Neural cell (in vitro differentiated cells): ENCODE results near the gene SLC6A11. TPM values are rescaled to one million over a fixed set of nuclear protein-coding genes. Genes with fewer than 3 reads are reported as not detected.

Experiments
- H2AFZ ChIP-seq: fragments of 200-600, 300-800 bp; sonication (generic), shearing (Covaris generic); 2 replicates; pipeline ENCODE4 v1.6.0; 2014; ENCODE audit warnings: low read depth, mild to moderate bottlenecking, antibody characterized with exemption, low read length, moderate library complexity
- H3F3A ChIP-seq: fragments of 200-600 bp; shearing (Covaris generic); 2 replicates; pipeline ENCODE4 v1.6.1; 2016; ENCODE audit warnings: mild to moderate bottlenecking, moderate library complexity, mixed read lengths, antibody characterized with exemption, low read length; ENCODE audit not compliant: insufficient read depth, poor library complexity, severe bottlenecking
- H3K27ac ChIP-seq: fragments of 200-600, 300-800 bp; sonication (generic), shearing (Covaris generic); 2 replicates; pipeline ENCODE4 v1.5.1; 2014; ENCODE audit warnings: mild to moderate bottlenecking, low read length, moderate library complexity
- H3K27me3 ChIP-seq: fragments of 300-800, 200-600 bp; sonication (generic), shearing (Covaris generic); 2 replicates; pipeline ENCODE4 v1.6.0; 2014; ENCODE audit warnings: mild to moderate bottlenecking, low read depth, low read length, moderate library complexity; ENCODE audit not compliant: insufficient read depth
- H3K36me3 ChIP-seq: fragments of 300-800, 200-600 bp; sonication (generic), shearing (Covaris generic); 2 replicates; pipeline ENCODE4 v1.5.1; 2014; ENCODE audit warnings: mild to moderate bottlenecking, antibody characterized with exemption, low read length, moderate library complexity; ENCODE audit not compliant: insufficient read depth
- H3K4me2 ChIP-seq: fragments of 300-800, 200-600 bp; sonication (generic), shearing (Covaris generic); 2 replicates; pipeline ENCODE4 v1.6.0; 2014; ENCODE audit warnings: mild to moderate bottlenecking, low read length
- H3K4me3 ChIP-seq: fragments of 300-800, 200-600 bp; sonication (generic), shearing (Covaris generic); 2 replicates; pipeline ENCODE4 v1.5.1; 2014; ENCODE audit warnings: mild to moderate bottlenecking, low read length, moderate library complexity
- H3K79me2 ChIP-seq: fragments of 200-600 bp; shearing (Covaris generic); replicated peaks from 2 replicates; pipeline ENCODE4 v1.6.0; 2014; ENCODE audit warnings: mild to moderate bottlenecking, low read length, moderate library complexity; ENCODE audit not compliant: insufficient read depth
- H3K9ac ChIP-seq: fragments of 300-800, 200-600 bp; sonication (generic), shearing (Covaris generic); 2 replicates; pipeline ENCODE4 v1.6.1; 2016; ENCODE audit warnings: mild to moderate bottlenecking, low read length, mixed read lengths
- H3K9me2 ChIP-seq: fragments of 200-600 bp; shearing (Covaris generic); 2 replicates; pipeline ENCODE4 v1.6.1; 2016; ENCODE audit warnings: mild to moderate bottlenecking, low read length, mixed read lengths; ENCODE audit not compliant: insufficient read depth
- H3K9me3 ChIP-seq: fragments of 200-600, 300-800 bp; sonication (generic), shearing (Covaris generic); 2 replicates; pipeline ENCODE4 v1.6.1; 2016; ENCODE audit warnings: mild to moderate bottlenecking, mixed run types, low read length, moderate library complexity, mixed read lengths
- H4K20me1 ChIP-seq: fragments of 200-600 bp; shearing (Covaris generic); 2 replicates; pipeline ENCODE4 v1.6.1; 2016; ENCODE audit warnings: mild to moderate bottlenecking, mixed run types; ENCODE audit not compliant: insufficient read depth
- EP300 ChIP-seq: fragments of 450-650 bp; conservative IDR thresholded peaks from 2 replicates; pipeline ENCODE4 v1.6.1; 2014; ENCODE audit warnings: antibody characterized with exemption, mild to moderate bottlenecking, moderate library complexity; ENCODE audit not compliant: poor library complexity, severe bottlenecking
- EZH2 ChIP-seq: fragments of 200-600, 300-800 bp; shearing (Covaris generic), sonication (generic); IDR thresholded peaks from 2 replicates; pipeline ENCODE4 v1.6.1; 2014; ENCODE audit warnings: antibody characterized with exemption, low read length, borderline replicate concordance, mild to moderate bottlenecking; ENCODE audit not compliant: insufficient read depth, poor library complexity, severe bottlenecking
- MXI1 ChIP-seq: fragments of 450-650 bp; conservative IDR thresholded peaks from 2 replicates; pipeline ENCODE4 v1.6.1; 2014; ENCODE audit warnings: antibody characterized with exemption, mild to moderate bottlenecking; ENCODE audit not compliant: poor library complexity, severe bottlenecking
- POLR2AphosphoS5 ChIP-seq: IDR thresholded peaks from 2 replicates; pipeline ENCODE4 v1.6.1; 2012
- RAD21 ChIP-seq: fragments of 450-650 bp; conservative IDR thresholded peaks from 2 replicates; pipeline ENCODE4 v1.6.1; 2014; ENCODE audit warnings: antibody characterized with exemption, mild to moderate bottlenecking, moderate library complexity
- SMC3 ChIP-seq: fragments of 450-650 bp; conservative IDR thresholded peaks from 2 replicates; pipeline ENCODE4 v1.6.1; 2014; ENCODE audit warnings: antibody characterized with exemption, mild to moderate bottlenecking, moderate library complexity; ENCODE audit not compliant: poor library complexity
- TAF1 ChIP-seq: IDR thresholded peaks from 2 replicates; pipeline ENCODE4 v1.6.1; 2012; ENCODE audit warnings: low read depth
- polyA plus RNA-seq: library from polyadenylated mRNA; depleted of rRNA; stranded (reverse); fragments of >200 nt; gene quantifications from 2 replicates; pipeline ENCODE4 v1.2.3, GENCODE V29; 2014
- TF ChIP-seq, protein P1 (sequence below): IDR thresholded peaks from 2 replicates; pipeline ENCODE4 v1.6.1; 2012; ENCODE audit warnings: borderline replicate concordance
- TF ChIP-seq, protein P2 (sequence below): fragments of 450-650 bp; IDR thresholded peaks from 2 replicates; pipeline ENCODE4 v1.5.1; 2014; ENCODE audit warnings: antibody characterized with exemption, mild to moderate bottlenecking, moderate library complexity; ENCODE audit not compliant: poor library complexity, severe bottlenecking

The SLC6A11 gene
- polyA plus RNA-seq, 1 donor from 2014 or later, result 4.2 TPM

DNA sequence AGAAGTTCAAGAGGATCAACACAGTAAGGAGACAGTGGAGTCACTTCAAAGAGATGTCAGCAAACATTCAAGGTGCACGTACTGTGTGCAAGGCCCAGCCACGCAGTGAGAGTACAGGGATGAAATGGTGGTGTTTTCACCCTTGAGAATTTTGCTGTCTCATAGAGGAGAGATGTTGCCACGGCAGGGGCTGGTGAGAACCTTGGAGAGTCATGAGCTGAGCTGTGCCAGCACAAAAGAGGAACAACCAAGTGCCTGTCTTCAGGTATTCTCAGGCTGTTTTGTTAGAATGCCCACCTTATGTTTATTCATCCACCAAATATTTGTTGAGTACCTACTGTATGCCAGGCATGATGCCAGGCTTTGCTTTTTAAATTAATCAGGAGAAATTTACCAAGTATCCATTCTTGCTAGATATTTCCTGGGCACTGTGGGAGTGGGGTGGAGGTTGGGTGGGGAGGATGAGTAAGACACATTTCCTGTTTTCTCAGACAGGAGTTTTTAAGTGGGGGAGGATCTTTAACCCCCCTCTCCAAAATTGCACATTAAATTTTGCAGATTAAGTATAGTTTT is 72.6 kb downstream of the SLC6A11 start:
- Histone ChIP-seq H4K20me1 (no peaks in the 10 kb centered on the region), H3K9ac (no peak overlapping the region), H3F3A (no peaks in the 10 kb centered on the region), H2AFZ (no peak overlapping the region), H3K79me2 (no peaks in the 10 kb centered on the region), H3K4me3 (no peak overlapping the region), H3K27ac (no peak overlapping the region), H3K27me3 (no peaks in the 10 kb centered on the region), H3K9me2 (no peaks in the 10 kb centered on the region), H3K9me3 (peaks cover 8% of the 10 kb centered on the region), H3K4me2 (no peak overlapping the region), H3K36me3 (no peaks in the 10 kb centered on the region)
- TF ChIP-seq TAF1, result no peak
- no peak for TF ChIP-seq POLR2AphosphoS5

DNA sequence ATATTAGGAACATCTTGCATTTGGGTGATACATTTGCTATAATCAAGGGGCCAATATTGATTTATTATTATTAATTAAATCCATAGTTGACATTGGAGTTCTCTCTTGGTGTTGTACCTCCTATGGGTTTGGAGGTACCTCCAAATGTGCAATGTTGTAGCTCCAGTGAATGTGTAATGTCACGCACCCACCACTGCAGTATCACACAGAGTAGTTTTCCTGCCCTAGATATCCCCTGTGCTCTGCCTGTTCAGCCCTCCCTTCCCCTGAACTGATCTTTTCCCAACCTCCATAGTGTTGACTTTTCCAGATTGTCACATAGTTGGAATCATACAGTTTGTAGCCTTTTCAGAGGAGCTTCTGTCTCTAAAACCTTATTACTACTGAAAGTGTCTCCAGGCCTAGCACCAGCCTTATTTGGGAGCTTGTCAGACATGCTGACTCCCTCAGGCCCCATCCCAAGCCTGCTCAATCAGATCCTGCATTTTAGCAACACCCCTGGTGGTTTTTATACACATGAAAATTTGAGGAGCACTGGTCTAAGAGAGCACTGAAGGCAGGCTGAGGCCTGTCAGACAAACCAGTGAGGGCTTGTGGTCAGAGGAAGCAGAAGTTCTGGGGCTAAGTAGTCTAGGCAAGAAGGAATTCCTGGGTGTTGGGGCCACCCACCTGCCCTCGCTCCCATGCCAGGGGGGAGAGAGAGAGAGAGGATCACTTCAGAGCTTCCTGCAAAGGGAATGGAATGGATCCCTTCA is 73.4 kb downstream of the SLC6A11 start:
- Histone ChIP-seq H3K9me3 (peaks cover 8% of the 10 kb centered on the region), H3K36me3 (no peaks in the 10 kb centered on the region), H3K27ac (no peak overlapping the region), H4K20me1 (no peaks in the 10 kb centered on the region), H3F3A (no peaks in the 10 kb centered on the region), H3K79me2 (no peaks in the 10 kb centered on the region), H3K4me3 (no peak overlapping the region), H3K9ac (no peak overlapping the region), H2AFZ (no peak overlapping the region), H3K4me2 (no peak overlapping the region), H3K9me2 (no peaks in the 10 kb centered on the region), H3K27me3 (no peaks in the 10 kb centered on the region)
- TF ChIP-seq RAD21, result no peak
- no peak for TF ChIP-seq EP300
- TF ChIP-seq TAF1, result no peak
- no peak for TF ChIP-seq SMC3

DNA sequence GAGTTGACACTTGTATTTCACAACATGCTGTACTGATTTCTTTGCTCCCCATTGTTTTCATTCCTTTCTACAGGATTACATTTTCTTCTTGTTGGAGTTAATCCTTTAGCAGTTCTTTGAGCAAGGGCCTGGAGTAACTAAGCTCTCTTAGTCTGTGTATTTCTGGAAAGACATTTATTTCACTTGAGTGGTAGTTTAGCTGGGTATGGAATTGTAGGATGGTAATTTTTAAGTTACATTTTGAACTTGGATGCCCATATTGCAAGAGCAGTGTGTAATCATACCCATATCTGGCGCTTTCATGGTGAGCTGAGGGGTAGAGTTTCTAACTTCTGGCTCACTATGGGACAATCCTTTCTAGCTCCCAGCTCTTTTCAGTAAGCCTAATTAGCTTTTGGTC is 74.6 kb downstream of the SLC6A11 start:
- H2AFZ ChIP-seq, result no peak overlapping the region
- no peaks in the 10 kb centered on the region for H3K36me3 ChIP-seq
- no peaks in the 10 kb centered on the region for H3K27me3 ChIP-seq
- TF ChIP-seq EZH2 (no peak), POLR2AphosphoS5 (no peak), RAD21 (no peak), TAF1 (no peak), EP300 (no peak), MXI1 (no peak), SMC3 (no peak)
- TF ChIP-seq, protein P1, sequence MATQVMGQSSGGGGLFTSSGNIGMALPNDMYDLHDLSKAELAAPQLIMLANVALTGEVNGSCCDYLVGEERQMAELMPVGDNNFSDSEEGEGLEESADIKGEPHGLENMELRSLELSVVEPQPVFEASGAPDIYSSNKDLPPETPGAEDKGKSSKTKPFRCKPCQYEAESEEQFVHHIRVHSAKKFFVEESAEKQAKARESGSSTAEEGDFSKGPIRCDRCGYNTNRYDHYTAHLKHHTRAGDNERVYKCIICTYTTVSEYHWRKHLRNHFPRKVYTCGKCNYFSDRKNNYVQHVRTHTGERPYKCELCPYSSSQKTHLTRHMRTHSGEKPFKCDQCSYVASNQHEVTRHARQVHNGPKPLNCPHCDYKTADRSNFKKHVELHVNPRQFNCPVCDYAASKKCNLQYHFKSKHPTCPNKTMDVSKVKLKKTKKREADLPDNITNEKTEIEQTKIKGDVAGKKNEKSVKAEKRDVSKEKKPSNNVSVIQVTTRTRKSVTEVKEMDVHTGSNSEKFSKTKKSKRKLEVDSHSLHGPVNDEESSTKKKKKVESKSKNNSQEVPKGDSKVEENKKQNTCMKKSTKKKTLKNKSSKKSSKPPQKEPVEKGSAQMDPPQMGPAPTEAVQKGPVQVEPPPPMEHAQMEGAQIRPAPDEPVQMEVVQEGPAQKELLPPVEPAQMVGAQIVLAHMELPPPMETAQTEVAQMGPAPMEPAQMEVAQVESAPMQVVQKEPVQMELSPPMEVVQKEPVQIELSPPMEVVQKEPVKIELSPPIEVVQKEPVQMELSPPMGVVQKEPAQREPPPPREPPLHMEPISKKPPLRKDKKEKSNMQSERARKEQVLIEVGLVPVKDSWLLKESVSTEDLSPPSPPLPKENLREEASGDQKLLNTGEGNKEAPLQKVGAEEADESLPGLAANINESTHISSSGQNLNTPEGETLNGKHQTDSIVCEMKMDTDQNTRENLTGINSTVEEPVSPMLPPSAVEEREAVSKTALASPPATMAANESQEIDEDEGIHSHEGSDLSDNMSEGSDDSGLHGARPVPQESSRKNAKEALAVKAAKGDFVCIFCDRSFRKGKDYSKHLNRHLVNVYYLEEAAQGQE, result no peak
- TF ChIP-seq, protein P2, sequence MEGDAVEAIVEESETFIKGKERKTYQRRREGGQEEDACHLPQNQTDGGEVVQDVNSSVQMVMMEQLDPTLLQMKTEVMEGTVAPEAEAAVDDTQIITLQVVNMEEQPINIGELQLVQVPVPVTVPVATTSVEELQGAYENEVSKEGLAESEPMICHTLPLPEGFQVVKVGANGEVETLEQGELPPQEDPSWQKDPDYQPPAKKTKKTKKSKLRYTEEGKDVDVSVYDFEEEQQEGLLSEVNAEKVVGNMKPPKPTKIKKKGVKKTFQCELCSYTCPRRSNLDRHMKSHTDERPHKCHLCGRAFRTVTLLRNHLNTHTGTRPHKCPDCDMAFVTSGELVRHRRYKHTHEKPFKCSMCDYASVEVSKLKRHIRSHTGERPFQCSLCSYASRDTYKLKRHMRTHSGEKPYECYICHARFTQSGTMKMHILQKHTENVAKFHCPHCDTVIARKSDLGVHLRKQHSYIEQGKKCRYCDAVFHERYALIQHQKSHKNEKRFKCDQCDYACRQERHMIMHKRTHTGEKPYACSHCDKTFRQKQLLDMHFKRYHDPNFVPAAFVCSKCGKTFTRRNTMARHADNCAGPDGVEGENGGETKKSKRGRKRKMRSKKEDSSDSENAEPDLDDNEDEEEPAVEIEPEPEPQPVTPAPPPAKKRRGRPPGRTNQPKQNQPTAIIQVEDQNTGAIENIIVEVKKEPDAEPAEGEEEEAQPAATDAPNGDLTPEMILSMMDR, result no peak
- no peaks in the 10 kb centered on the region for H3F3A ChIP-seq
- no peak overlapping the region for H3K27ac ChIP-seq
- H3K4me2 ChIP-seq, result no peak overlapping the region
- H4K20me1 ChIP-seq, result no peaks in the 10 kb centered on the region
- no peak overlapping the region for H3K4me3 ChIP-seq
- no peaks in the 10 kb centered on the region for H3K79me2 ChIP-seq
- no peak overlapping the region for H3K9ac ChIP-seq
- no peaks in the 10 kb centered on the region for H3K9me2 ChIP-seq
- peaks cover 8% of the 10 kb centered on the region for H3K9me3 ChIP-seq
